IMR-90 (cell line): ENCODE measurements around the gene FNIP1. TPM values are rescaled to one million over a fixed set of nuclear protein-coding genes. Genes with fewer than 3 reads are reported as not detected.

Source experiments
- ATAC-seq: fragments of 200-7000 bp; cut with Tn5 transposase; 2 replicates; pipeline ENCODE4 v1.9.1; 2020; ENCODE audit warnings: low read depth, mild to moderate bottlenecking, moderate library complexity
- BruUV-seq: library from RNA; stranded (reverse); fragments of 400-500 nt; replicated peaks from 2 replicates; lab custom pipeline; 2021; lab: Mats Ljungman, UMichigan
- CTCF ChIA-PET: fragments of 300-600 bp; formaldehyde crosslinking; extraction: SDS; loops from one replicate; lab custom pipeline; 2021; ENCODE audit warnings: antibody characterized with exemption; lab: Yijun Ruan, JAX
- POLR2A ChIA-PET: fragments of 300-600 bp; sonication (Branson Sonifier 250); formaldehyde crosslinking; loops from one replicate; lab custom pipeline; 2022; ENCODE audit warnings: antibody characterized with exemption; ENCODE audit not compliant: unreplicated experiment; lab: Charles Lee
- DNase-seq: peaks from one replicate; pipeline ENCODE4 v3.0.0; 2013
- H2AFZ ChIP-seq: replicated peaks from 2 replicates; pipeline ENCODE3; 2013; ENCODE audit warnings: low read length, mild to moderate bottlenecking; ENCODE audit not compliant: poor library complexity
- H2AK5ac ChIP-seq: 2 replicates; pipeline ENCODE4 v1.6.1; 2013; ENCODE audit warnings: low read depth, low read length, inconsistent platforms
- H2AK9ac ChIP-seq: replicated peaks from 2 replicates; pipeline ENCODE3; 2013; ENCODE audit warnings: mild to moderate bottlenecking, low read depth, low read length, moderate library complexity; ENCODE audit not compliant: poor library complexity
- H2BK120ac ChIP-seq: 2 replicates; pipeline ENCODE4 v1.6.1; 2013; ENCODE audit warnings: low read depth, low read length, inconsistent platforms
- H2BK15ac ChIP-seq: 3 replicates; pipeline ENCODE4 v1.6.1; 2013; ENCODE audit warnings: low read depth, low read length, inconsistent platforms
- H2BK20ac ChIP-seq: 2 replicates; pipeline ENCODE4 v1.6.1; 2013; ENCODE audit warnings: low read depth, mild to moderate bottlenecking, inconsistent platforms, low read length, moderate library complexity
- H2BK5ac ChIP-seq: 2 replicates; pipeline ENCODE4 v1.6.1; 2013; ENCODE audit warnings: mild to moderate bottlenecking, low read depth, low read length, inconsistent platforms; ENCODE audit not compliant: poor library complexity, severe bottlenecking
- H3K14ac ChIP-seq: replicated peaks from 2 replicates; pipeline ENCODE4 v1.6.1; 2013; ENCODE audit warnings: low read depth, low read length, inconsistent platforms
- H3K18ac ChIP-seq: 2 replicates; pipeline ENCODE4 v1.6.1; 2013; ENCODE audit warnings: low read depth, low read length, control low read depth
- H3K23ac ChIP-seq: 2 replicates; pipeline ENCODE4 v1.6.1; 2013; ENCODE audit warnings: low read depth, low read length, inconsistent platforms
- H3K27ac ChIP-seq: 2 replicates; pipeline ENCODE4 v1.5.1; 2013; ENCODE audit warnings: mild to moderate bottlenecking, control low read depth, low read length; ENCODE audit not compliant: insufficient read depth
- H3K27me3 ChIP-seq: 2 replicates; pipeline ENCODE4 v1.6.1; 2013; ENCODE audit warnings: low read length; ENCODE audit not compliant: control insufficient read depth, insufficient read depth
- H3K36me3 ChIP-seq: 2 replicates; pipeline ENCODE4 v1.6.1; 2013; ENCODE audit warnings: low read length, mixed read lengths; ENCODE audit not compliant: control insufficient read depth, insufficient read depth
- H3K4ac ChIP-seq: 2 replicates; pipeline ENCODE4 v1.6.1; 2013; ENCODE audit warnings: low read depth, low read length, inconsistent platforms
- H3K4me1 ChIP-seq: 2 replicates; pipeline ENCODE4 v1.6.1; 2013; ENCODE audit warnings: low read length, mixed read lengths; ENCODE audit not compliant: control insufficient read depth, insufficient read depth
- H3K4me2 ChIP-seq: 2 replicates; pipeline ENCODE4 v1.6.1; 2013; ENCODE audit warnings: low read depth, mild to moderate bottlenecking, control low read depth, low read length, moderate library complexity
- H3K4me3 ChIP-seq: 2 replicates; pipeline ENCODE4 v1.5.1; 2013; ENCODE audit warnings: low read depth, mild to moderate bottlenecking, control low read depth, low read length, moderate library complexity; ENCODE audit not compliant: insufficient read depth
- H3K56ac ChIP-seq: 2 replicates; pipeline ENCODE4 v1.6.1; 2013; ENCODE audit warnings: low read length, inconsistent platforms; ENCODE audit not compliant: insufficient read depth; ENCODE audit errors: extremely low read depth
- H3K79me1 ChIP-seq, 2 experiments: 2 replicates each; pipeline ENCODE4 v1.6.1; 2013; ENCODE audit warnings: low read length in 2 of 2, inconsistent platforms in 1 of 2, low read depth in 1 of 2
- H3K9ac ChIP-seq: 2 replicates; pipeline ENCODE4 v1.6.1; 2013; ENCODE audit warnings: low read depth, low read length, control low read depth
- H3K9me1 ChIP-seq: 2 replicates; pipeline ENCODE4 v1.6.1; 2013; ENCODE audit warnings: low read length, inconsistent platforms; ENCODE audit not compliant: insufficient read depth
- H3K9me3 ChIP-seq: 2 replicates; pipeline ENCODE4 v1.6.1; 2013; ENCODE audit warnings: low read length; ENCODE audit not compliant: control insufficient read depth, insufficient read depth
- H4K20me1 ChIP-seq: 2 replicates; pipeline ENCODE4 v1.6.1; 2013; ENCODE audit warnings: low read length, inconsistent platforms; ENCODE audit not compliant: insufficient read depth
- H4K5ac ChIP-seq: 2 replicates; pipeline ENCODE4 v1.6.1; 2013; ENCODE audit warnings: mild to moderate bottlenecking, low read depth, low read length, control low read depth
- H4K8ac ChIP-seq, 2 experiments: 2 replicates each; pipeline ENCODE4 v1.6.1; 2013; ENCODE audit warnings: low read depth in 2 of 2, low read length in 2 of 2, control low read depth in 1 of 2, inconsistent platforms in 1 of 2
- H4K91ac ChIP-seq: 2 replicates; pipeline ENCODE4 v1.6.1; 2013; ENCODE audit warnings: low read depth, low read length, inconsistent platforms; ENCODE audit not compliant: insufficient read depth
- BHLHE40 ChIP-seq: fragments of 150-350 bp; IDR thresholded peaks from 2 replicates; pipeline ENCODE4 v1.6.1; 2016; ENCODE audit warnings: mild to moderate bottlenecking, low read depth, low read length
- FOS ChIP-seq: fragments of 150-350 bp; IDR thresholded peaks from 2 replicates; pipeline ENCODE4 v1.6.1; 2016; ENCODE audit warnings: low read depth, low read length
- WGBS, 2 experiments: methylation state at CpG; one replicate each; pipeline versions ENCODE4 v1.1.5 to v1.1.7; 2013; ENCODE audit warnings: missing lambda C conversion rate in 2 of 2; ENCODE audit not compliant: insufficient read length in 1 of 2; ENCODE audit errors: extremely low coverage in 2 of 2; 5-methylcytosine and 5-hydroxymethylcytosine counted together
- dilution Hi-C: fragments of 300-500 bp; cut with HindIII; formaldehyde crosslinking; loops from one replicate; pipeline ENCODE4 v1.14.3; 2018; ENCODE audit warnings: low sequenced_read_pairs; ENCODE audit not compliant: unreplicated experiment
- in situ Hi-C: fragments of 300-500 bp; cut with MboI; formaldehyde crosslinking; loops from 3 replicates; pipeline ENCODE4 v1.14.3; 2019; ENCODE audit warnings: low sequenced_read_pairs, inconsistent platforms, mixed read lengths
- intact Hi-C: fragments of 100-400 bp; cut with micrococcal nuclease; formaldehyde crosslinking; loops from 2 replicates; pipeline ENCODE4 v1.10.0; 2022
- polyA plus RNA-seq, 3 experiments: library from polyadenylated mRNA; depleted of rRNA; stranded (reverse); fragments of >200 nt; gene quantifications; 2 replicates each; pipeline ENCODE4 v1.2.3, GENCODE V29; 2012; ENCODE audit warnings: low replicate concordance in 1 of 3
- total RNA-seq: library from RNA; depleted of rRNA; stranded (reverse); fragments of >200 nt; gene quantifications from 2 replicates; pipeline ENCODE4 v1.2.3, GENCODE V29; 2012

Gene FNIP1
- total and polyA plus RNA-seq, 2 of the 4 experiments (the other 2 are of a cell fraction), result 5.6 to 34.1 TPM

DNA sequence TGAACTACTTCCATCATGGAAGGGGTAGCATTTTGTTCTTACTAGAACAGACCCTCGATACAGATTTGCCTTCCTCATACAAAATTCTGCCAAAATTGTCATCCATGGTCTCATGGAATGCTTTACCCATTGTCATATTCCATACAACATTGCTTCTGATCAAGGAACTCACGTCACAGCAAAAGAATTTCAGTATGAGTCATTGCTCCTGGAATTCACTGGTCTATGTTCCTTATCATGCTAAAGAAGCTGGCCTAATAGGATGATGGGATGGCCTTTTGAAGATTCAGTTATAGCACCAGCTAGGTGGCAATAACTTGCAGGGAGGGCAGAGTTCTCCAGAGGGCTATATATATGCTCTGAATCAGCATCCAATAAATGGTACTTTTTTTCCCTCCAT lies 18.2 kb upstream of the FNIP1 start:
- TF ChIP-seq FOS, result peak; percentile 86
- no peak for TF ChIP-seq BHLHE40
- peak overlapping the region; percentile 63 for H2AFZ ChIP-seq
- 0 out of 2 replicates have a peak, but pooled peaks cover 2% of the 10 kb centered on the region for H3K4me1 ChIP-seq
- H3K27me3 ChIP-seq, result no peaks in the 10 kb centered on the region
- peak overlapping the region; percentile 76 for H4K91ac ChIP-seq
- CTCF ChIA-PET, result interaction anchor here (0.8 kb wide), 1 partner anchor 18 kb away, joined by 3 read pairs; the partner anchor contains the start of gene FNIP1
- H3K18ac ChIP-seq, result peak overlapping the region; percentile 65; the same call in 1 of the 2 replicates
- dilution Hi-C loops, result no loop called here
- WGBS, 2 experiments, result no CpG with 5 or more reads among the region's 2 CpGs
- no peak overlapping the region; the same call in 1 of the 2 replicates for H3K27ac ChIP-seq
- no peak overlapping the region for H3K4me2 ChIP-seq
- peak; percentile 88 for ATAC-seq
- peak overlapping the region in 1 of 2 experiments; percentile 80; a peak in 2 of 4 replicates for H4K8ac ChIP-seq
- H3K9ac ChIP-seq, result no peak overlapping the region
- H3K14ac ChIP-seq, result peak overlapping the region; percentile 63; the same call in 1 of the 2 replicates
- H3K56ac ChIP-seq, result peak overlapping the region; percentile 7; the same call in 1 of the 2 replicates
- peak overlapping the region; percentile 89 for H2BK120ac ChIP-seq
- peaks cover 2% of the 10 kb centered on the region; the same call in 1 of the 2 replicates for H3K9me1 ChIP-seq
- no peaks in the 10 kb centered on the region for H4K20me1 ChIP-seq
- no TSS peak for BruUV-seq
- H2BK20ac ChIP-seq, result peak overlapping the region; percentile 98
- H3K4me3 ChIP-seq, result no peak overlapping the region
- H3K36me3 ChIP-seq, result no peaks in the 10 kb centered on the region
- peak overlapping the region; percentile 93 for H2AK5ac ChIP-seq
- peak overlapping the region; percentile 52 for H2BK5ac ChIP-seq
- POLR2A ChIA-PET, result no interaction called here
- in situ Hi-C loops, result loop anchor here (10.0 kb wide), 1 partner anchor 190 kb away; no protein-coding TSS in a partner anchor
- peak overlapping the region; percentile 94 for H3K4ac ChIP-seq
- intact Hi-C loops, result no loop called here
- peak; percentile 91 for DNase-seq
- H3K9me3 ChIP-seq, result no peaks in the 10 kb centered on the region
- peak overlapping the region; percentile 83; the same call in 1 of the 3 replicates for H2BK15ac ChIP-seq
- no peaks in the 10 kb centered on the region for H3K79me1 ChIP-seq
- no peak overlapping the region; the same call in 1 of the 2 replicates for H4K5ac ChIP-seq
- peak overlapping the region; percentile 13; the same call in 1 of the 2 replicates for H3K23ac ChIP-seq
- H2AK9ac ChIP-seq, result no peak overlapping the region
